ENCODE results near the gene ABCC1. TPM values are rescaled to one million over a fixed set of nuclear protein-coding genes. Genes with fewer than 3 reads are reported as not detected.
"Not testable (repeated sequence)": the region's sequence is repeated elsewhere in the genome, so short reads cannot be mapped to it uniquely, and the experiment has no call there.

ABCC1 gene
- total RNA-seq, 4 donors from 2014 or later, result 12.1 to 39.2 (median 18.6) TPM

GRCh38 chr16:16150878-16151152 lies 201.4 kb downstream of the ABCC1 start:
- Histone ChIP-seq H3K27ac (no peak overlapping the region), H3K4me1 (peaks cover 0 to 3% of the 10 kb centered on the region in 2 donors), H3K36me3 (no peaks in the 10 kb centered on the region), H3K27me3 (no peaks in the 10 kb centered on the region), H3K4me3 (no peak overlapping the region), H3K9me3 (no peaks in the 10 kb centered on the region)
- TF ChIP-seq POLR2A (IDR thresholded peaks at IDR 0.05), result no peak
- no peak for TF ChIP-seq CTCF (IDR thresholded peaks at IDR 0.05)
- DNase-seq, result no peak
- intact Hi-C loops (cut with DNase I; ENCODE audit: low total_unique reads), result no loop called here

GRCh38 chr16:16151315-16151714 lies 201.9 kb downstream of the ABCC1 start:
- intact Hi-C loops (cut with DNase I; ENCODE audit: low total_unique reads), result no loop called here
- no peaks in the 10 kb centered on the region for H3K36me3 ChIP-seq
- DNase-seq, result no peak
- no peaks in the 10 kb centered on the region for H3K9me3 ChIP-seq
- no peak for TF ChIP-seq POLR2A (IDR thresholded peaks at IDR 0.05)
- TF ChIP-seq CTCF (IDR thresholded peaks at IDR 0.05), result no peak
- peaks cover 0 to 3% of the 10 kb centered on the region in 2 donors for H3K4me1 ChIP-seq
- no peak overlapping the region for H3K27ac ChIP-seq
- no peak overlapping the region for H3K4me3 ChIP-seq
- H3K27me3 ChIP-seq, result no peaks in the 10 kb centered on the region

GRCh38 chr16:16153000-16153399 lies 203.6 kb downstream of the ABCC1 start:
- H3K36me3 ChIP-seq; intact Hi-C loops (cut with DNase I; ENCODE audit: low total_unique reads); H3K27me3 ChIP-seq; H3K9me3 ChIP-seq; H3K4me3 ChIP-seq; H3K4me1 ChIP-seq; H3K27ac ChIP-seq; DNase-seq: not testable (repeated sequence)

GRCh38 chr16:16154281-16154951 lies 205.0 kb downstream of the ABCC1 start:
- H3K4me1 ChIP-seq, result peaks cover 0 to 3% of the 10 kb centered on the region in 2 donors
- intact Hi-C loops (cut with DNase I; ENCODE audit: low total_unique reads), result no loop called here

GRCh38 chr16:16155234-16155633 lies 205.8 kb downstream of the ABCC1 start:
- no peak for TF ChIP-seq CTCF (IDR thresholded peaks at IDR 0.05)
- no peak for TF ChIP-seq POLR2A (IDR thresholded peaks at IDR 0.05)
- Histone ChIP-seq H3K27me3 (no peaks in the 10 kb centered on the region), H3K4me3 (no peak overlapping the region), H3K9me3 (peaks cover 0 to 8% of the 10 kb centered on the region in 2 donors), H3K36me3 (no peaks in the 10 kb centered on the region), H3K4me1 (peaks cover 0 to 3% of the 10 kb centered on the region in 2 donors), H3K27ac (no peak overlapping the region)
- no peak for DNase-seq
- intact Hi-C loops (cut with DNase I; ENCODE audit: low total_unique reads), result no loop called here

More at GRCh38 chr16:16154281-16154951, 205.0 kb downstream of the ABCC1 start:
- H3K4me3 ChIP-seq, result no peak overlapping the region
- no peak for DNase-seq
- peaks cover 0 to 4% of the 10 kb centered on the region in 2 donors for H3K9me3 ChIP-seq
- no peaks in the 10 kb centered on the region for H3K27me3 ChIP-seq
- H3K36me3 ChIP-seq, result no peaks in the 10 kb centered on the region
- H3K27ac ChIP-seq, result no peak overlapping the region
- no peak for TF ChIP-seq POLR2A (IDR thresholded peaks at IDR 0.05)
- TF ChIP-seq CTCF (IDR thresholded peaks at IDR 0.05), result no peak

GRCh38 chr16:16157166-16157565 lies 207.8 kb downstream of the ABCC1 start:
- Histone ChIP-seq H3K27ac (no peak overlapping the region), H3K4me1 (no peaks in the 10 kb centered on the region), H3K36me3 (no peaks in the 10 kb centered on the region), H3K9me3 (peaks cover 0 to 8% of the 10 kb centered on the region in 2 donors), H3K4me3 (no peak overlapping the region), H3K27me3 (no peaks in the 10 kb centered on the region)
- TF ChIP-seq CTCF (IDR thresholded peaks at IDR 0.05), result no peak
- intact Hi-C loops (cut with DNase I; ENCODE audit: low total_unique reads), result no loop called here
- DNase-seq, result no peak
